ENCODE measurements around the gene DNASE1L1. TPM values are rescaled to one million over a fixed set of nuclear protein-coding genes. Genes with fewer than 3 reads are reported as not detected.

DNASE1L1 gene
- total and polyA plus RNA-seq, 2 of the 13 experiments (the other 11 are each of a cell fraction or from before 2014, with no cell fraction given), result 4.7 to 12.3 TPM

- 0 out of 2 replicates have a peak, but pooled peaks have one; percentile 38 for TF ChIP-seq ZBTB20 (CRISPR knock-in tag; IDR thresholded peaks at IDR 0.05; ENCODE audit: borderline replicate concordance, low read depth)
- peak; percentile 91 for TF ChIP-seq SAP130 (CRISPR knock-in tag; IDR thresholded peaks at IDR 0.05; ENCODE audit: low read depth)
- TF ChIP-seq SIX4 (CRISPR knock-in tag; IDR thresholded peaks at IDR 0.05), result no peak; the same call in 1 of the 2 replicates
- peak; percentile 59 for TF ChIP-seq MED8 (CRISPR knock-in tag; IDR thresholded peaks at IDR 0.05; ENCODE audit: insufficient replicate concordance)
- 0 out of 2 replicates have a peak, but pooled peaks have one; percentile 26 for TF ChIP-seq MEF2D (CRISPR knock-in tag; IDR thresholded peaks at IDR 0.05)
- peak; percentile 46; the same call in 1 of the 2 replicates for TF ChIP-seq ZBTB7B (CRISPR knock-in tag; IDR thresholded peaks at IDR 0.05)
- TF ChIP-seq ARID2 (CRISPR knock-in tag; IDR thresholded peaks at IDR 0.05; ENCODE audit: borderline replicate concordance), result no peak
- TF ChIP-seq LCORL (IDR thresholded peaks at IDR 0.05), result no peak
- TF ChIP-seq LCORL (CRISPR knock-in tag; IDR thresholded peaks at IDR 0.05), result peak; percentile 55
- TF ChIP-seq, protein P1, sequence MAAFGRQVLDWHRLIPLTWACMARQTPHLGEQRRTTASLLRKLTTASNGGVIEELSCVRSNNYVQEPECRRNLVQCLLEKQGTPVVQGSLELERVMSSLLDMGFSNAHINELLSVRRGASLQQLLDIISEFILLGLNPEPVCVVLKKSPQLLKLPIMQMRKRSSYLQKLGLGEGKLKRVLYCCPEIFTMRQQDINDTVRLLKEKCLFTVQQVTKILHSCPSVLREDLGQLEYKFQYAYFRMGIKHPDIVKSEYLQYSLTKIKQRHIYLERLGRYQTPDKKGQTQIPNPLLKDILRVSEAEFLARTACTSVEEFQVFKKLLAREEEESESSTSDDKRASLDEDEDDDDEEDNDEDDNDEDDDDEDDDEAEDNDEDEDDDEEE (CRISPR knock-in tag; IDR thresholded peaks at IDR 0.05), result 0 out of 2 replicates have a peak, but pooled peaks have one; percentile 66
- no peak for TF ChIP-seq NFYB (CRISPR knock-in tag; IDR thresholded peaks at IDR 0.05)
- TF ChIP-seq HDAC2 (CRISPR knock-in tag; IDR thresholded peaks at IDR 0.05), result peak; percentile 36; the same call in 1 of the 2 replicates
- peak; percentile 72 for TF ChIP-seq GABPB1 (CRISPR knock-in tag; IDR thresholded peaks at IDR 0.05)
- no peak for TF ChIP-seq ATF7 (IDR thresholded peaks at IDR 0.05)
- no peak for TF ChIP-seq ATF7 (CRISPR knock-in tag; IDR thresholded peaks at IDR 0.05)
- no peak for TF ChIP-seq NR2F6 (IDR thresholded peaks at IDR 0.05)
- TF ChIP-seq NR2F6 (CRISPR knock-in tag; IDR thresholded peaks at IDR 0.05), result no peak
- TF ChIP-seq, protein P2, sequence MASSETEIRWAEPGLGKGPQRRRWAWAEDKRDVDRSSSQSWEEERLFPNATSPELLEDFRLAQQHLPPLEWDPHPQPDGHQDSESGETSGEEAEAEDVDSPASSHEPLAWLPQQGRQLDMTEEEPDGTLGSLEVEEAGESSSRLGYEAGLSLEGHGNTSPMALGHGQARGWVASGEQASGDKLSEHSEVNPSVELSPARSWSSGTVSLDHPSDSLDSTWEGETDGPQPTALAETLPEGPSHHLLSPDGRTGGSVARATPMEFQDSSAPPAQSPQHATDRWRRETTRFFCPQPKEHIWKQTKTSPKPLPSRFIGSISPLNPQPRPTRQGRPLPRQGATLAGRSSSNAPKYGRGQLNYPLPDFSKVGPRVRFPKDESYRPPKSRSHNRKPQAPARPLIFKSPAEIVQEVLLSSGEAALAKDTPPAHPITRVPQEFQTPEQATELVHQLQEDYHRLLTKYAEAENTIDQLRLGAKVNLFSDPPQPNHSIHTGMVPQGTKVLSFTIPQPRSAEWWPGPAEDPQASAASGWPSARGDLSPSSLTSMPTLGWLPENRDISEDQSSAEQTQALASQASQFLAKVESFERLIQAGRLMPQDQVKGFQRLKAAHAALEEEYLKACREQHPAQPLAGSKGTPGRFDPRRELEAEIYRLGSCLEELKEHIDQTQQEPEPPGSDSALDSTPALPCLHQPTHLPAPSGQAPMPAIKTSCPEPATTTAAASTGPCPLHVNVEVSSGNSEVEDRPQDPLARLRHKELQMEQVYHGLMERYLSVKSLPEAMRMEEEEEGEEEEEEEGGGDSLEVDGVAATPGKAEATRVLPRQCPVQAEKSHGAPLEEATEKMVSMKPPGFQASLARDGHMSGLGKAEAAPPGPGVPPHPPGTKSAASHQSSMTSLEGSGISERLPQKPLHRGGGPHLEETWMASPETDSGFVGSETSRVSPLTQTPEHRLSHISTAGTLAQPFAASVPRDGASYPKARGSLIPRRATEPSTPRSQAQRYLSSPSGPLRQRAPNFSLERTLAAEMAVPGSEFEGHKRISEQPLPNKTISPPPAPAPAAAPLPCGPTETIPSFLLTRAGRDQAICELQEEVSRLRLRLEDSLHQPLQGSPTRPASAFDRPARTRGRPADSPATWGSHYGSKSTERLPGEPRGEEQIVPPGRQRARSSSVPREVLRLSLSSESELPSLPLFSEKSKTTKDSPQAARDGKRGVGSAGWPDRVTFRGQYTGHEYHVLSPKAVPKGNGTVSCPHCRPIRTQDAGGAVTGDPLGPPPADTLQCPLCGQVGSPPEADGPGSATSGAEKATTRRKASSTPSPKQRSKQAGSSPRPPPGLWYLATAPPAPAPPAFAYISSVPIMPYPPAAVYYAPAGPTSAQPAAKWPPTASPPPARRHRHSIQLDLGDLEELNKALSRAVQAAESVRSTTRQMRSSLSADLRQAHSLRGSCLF (CRISPR knock-in tag; IDR thresholded peaks at IDR 0.05; ENCODE audit: borderline replicate concordance), result no peak
- TF ChIP-seq ZFX (CRISPR knock-in tag; IDR thresholded peaks at IDR 0.05; ENCODE audit: low read depth), result peak; percentile 61
- TF ChIP-seq THAP9 (CRISPR knock-in tag; IDR thresholded peaks at IDR 0.05; ENCODE audit: borderline replicate concordance), result no peak
- TF ChIP-seq TGIF2 (CRISPR knock-in tag; IDR thresholded peaks at IDR 0.05), result 0 out of 2 replicates have a peak, but pooled peaks have one; percentile 46
- peak; percentile 60; the same call in 1 of the 2 replicates for TF ChIP-seq THAP11 (CRISPR knock-in tag; IDR thresholded peaks at IDR 0.05)
- TF ChIP-seq SRY (CRISPR knock-in tag; IDR thresholded peaks at IDR 0.05), result 0 out of 2 replicates have a peak, but pooled peaks have one; percentile 54
Measured at GRCh38 chrX:154371017-154371788, 37.9 kb downstream of the DNASE1L1 start (continued).

Data from HepG2 (cell line).